ENCODE data around the gene OSBPL2.

DNA sequence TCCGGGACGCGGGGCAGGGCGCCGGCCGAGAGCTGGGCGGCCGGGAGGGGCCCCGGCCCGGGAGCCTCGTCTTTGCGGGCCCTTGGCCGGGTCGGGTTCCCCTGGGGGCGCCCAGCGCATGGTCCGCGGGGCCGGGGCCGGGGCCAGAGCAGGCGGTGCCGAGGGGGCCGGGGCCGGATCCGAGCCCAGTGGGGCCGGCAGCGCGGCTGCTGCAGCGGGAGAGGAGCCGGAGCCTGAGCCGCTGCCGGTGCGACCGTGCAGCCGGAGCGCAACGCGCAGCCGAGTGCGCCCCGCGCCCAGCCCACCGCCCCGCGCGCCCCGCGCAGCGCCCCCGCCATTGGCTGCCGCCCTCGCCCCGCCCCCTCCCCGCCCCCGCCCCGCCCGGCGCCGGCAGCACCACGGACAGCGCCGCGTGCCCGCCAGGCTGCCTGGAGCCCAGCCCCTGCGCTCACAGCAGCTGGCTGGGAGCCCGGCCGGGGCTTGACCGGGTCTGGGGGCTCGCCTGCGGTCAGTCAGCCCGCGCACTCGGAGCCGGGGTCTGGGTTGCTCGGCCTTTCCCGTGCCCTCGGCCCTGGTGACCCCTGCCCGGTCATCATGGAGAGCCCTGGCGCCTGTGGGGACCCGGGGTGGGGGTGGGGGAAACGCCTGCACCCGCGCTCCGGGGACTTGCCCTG, 18.2 kb upstream of the OSBPL2 start, which contains the start of gene HRH3:
- TF ChIP-seq, protein P1, sequence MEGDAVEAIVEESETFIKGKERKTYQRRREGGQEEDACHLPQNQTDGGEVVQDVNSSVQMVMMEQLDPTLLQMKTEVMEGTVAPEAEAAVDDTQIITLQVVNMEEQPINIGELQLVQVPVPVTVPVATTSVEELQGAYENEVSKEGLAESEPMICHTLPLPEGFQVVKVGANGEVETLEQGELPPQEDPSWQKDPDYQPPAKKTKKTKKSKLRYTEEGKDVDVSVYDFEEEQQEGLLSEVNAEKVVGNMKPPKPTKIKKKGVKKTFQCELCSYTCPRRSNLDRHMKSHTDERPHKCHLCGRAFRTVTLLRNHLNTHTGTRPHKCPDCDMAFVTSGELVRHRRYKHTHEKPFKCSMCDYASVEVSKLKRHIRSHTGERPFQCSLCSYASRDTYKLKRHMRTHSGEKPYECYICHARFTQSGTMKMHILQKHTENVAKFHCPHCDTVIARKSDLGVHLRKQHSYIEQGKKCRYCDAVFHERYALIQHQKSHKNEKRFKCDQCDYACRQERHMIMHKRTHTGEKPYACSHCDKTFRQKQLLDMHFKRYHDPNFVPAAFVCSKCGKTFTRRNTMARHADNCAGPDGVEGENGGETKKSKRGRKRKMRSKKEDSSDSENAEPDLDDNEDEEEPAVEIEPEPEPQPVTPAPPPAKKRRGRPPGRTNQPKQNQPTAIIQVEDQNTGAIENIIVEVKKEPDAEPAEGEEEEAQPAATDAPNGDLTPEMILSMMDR (IDR thresholded peaks at IDR 0.05) = no peak
- TF ChIP-seq EZH2phosphoT487 (IDR thresholded peaks at IDR 0.05) = no peak
- no peak for TF ChIP-seq EZH2 (IDR thresholded peaks at IDR 0.05)

Data from neural progenitor cell (in vitro differentiated cells).